Measurements from ENCODE around the gene TTC33. TPM values are rescaled to one million over a fixed set of nuclear protein-coding genes. Genes with fewer than 3 reads are reported as not detected.
"Not testable (repeated sequence)": the region's sequence is repeated elsewhere in the genome, so short reads cannot be mapped to it uniquely, and the experiment has no call there.

TTC33 gene
- total RNA-seq, 2 donors from 2014 or later, result 10.3 to 22.5 TPM

- ATAC-seq (ENCODE audit: insufficient number of reproducible peaks, low FRiP score, low read depth) (no peak), DNase-seq (ENCODE audit: low spot score) (no peak)
- Histone ChIP-seq H3K9me3 (no peaks in the 10 kb centered on the region), H3K4me3 (no peak overlapping the region), H3K4me1 (ENCODE audit: control insufficient read depth in 1 of 2, low read depth in 2 of 2) (no peaks in the 10 kb centered on the region), H3K27me3 (replicated peaks; ENCODE audit: insufficient read depth) (no peaks in the 10 kb centered on the region), H3K36me3 (no peaks in the 10 kb centered on the region), H3K27ac (no peak overlapping the region)
- TF ChIP-seq CTCF (IDR thresholded peaks at IDR 0.05), result no peak
Measured at GRCh38 chr5:40648150-40648549, 107.6 kb downstream of the TTC33 start.

GRCh38 chr5:40646266-40646665 is 109.5 kb downstream of the TTC33 start:
- ATAC-seq (ENCODE audit: insufficient number of reproducible peaks, low FRiP score, low read depth) (no peak), DNase-seq (ENCODE audit: low spot score) (no peak)
- no peaks in the 10 kb centered on the region for H3K36me3 ChIP-seq
- H3K27ac ChIP-seq, result no peak overlapping the region
- H3K4me1 ChIP-seq (ENCODE audit: control insufficient read depth in 1 of 2, low read depth in 2 of 2), result no peaks in the 10 kb centered on the region
- H3K4me3 ChIP-seq, result no peak overlapping the region
- no peaks in the 10 kb centered on the region for H3K9me3 ChIP-seq
- no peak for TF ChIP-seq CTCF (IDR thresholded peaks at IDR 0.05)
- H3K27me3 ChIP-seq (replicated peaks; ENCODE audit: insufficient read depth), result no peaks in the 10 kb centered on the region

- H3K27me3 ChIP-seq (replicated peaks; ENCODE audit: insufficient read depth); H3K36me3 ChIP-seq; H3K4me3 ChIP-seq; DNase-seq (ENCODE audit: low spot score); H3K9me3 ChIP-seq; H3K27ac ChIP-seq; H3K4me1 ChIP-seq (ENCODE audit: control insufficient read depth in 1 of 2, low read depth in 2 of 2); ATAC-seq (ENCODE audit: insufficient number of reproducible peaks, low FRiP score, low read depth): not testable (repeated sequence)
Measured at GRCh38 chr5:40639531-40639930, 116.2 kb downstream of the TTC33 start.

GRCh38 chr5:40634593-40634992 is 121.2 kb downstream of the TTC33 start:
- Histone ChIP-seq H3K27me3 (replicated peaks; ENCODE audit: insufficient read depth) (no peaks in the 10 kb centered on the region), H3K4me1 (ENCODE audit: control insufficient read depth in 1 of 2, low read depth in 2 of 2) (no peaks in the 10 kb centered on the region), H3K27ac (no peak overlapping the region), H3K9me3 (peaks cover 5% of the 10 kb centered on the region), H3K4me3 (no peak overlapping the region), H3K36me3 (no peaks in the 10 kb centered on the region)
- ATAC-seq (ENCODE audit: insufficient number of reproducible peaks, low FRiP score, low read depth) (no peak), DNase-seq (ENCODE audit: low spot score) (no peak)
- TF ChIP-seq CTCF (IDR thresholded peaks at IDR 0.05), result no peak

GRCh38 chr5:40634154-40634553 is 121.6 kb downstream of the TTC33 start:
- H3K9me3 ChIP-seq, result peaks cover 5% of the 10 kb centered on the region
- no peaks in the 10 kb centered on the region for H3K36me3 ChIP-seq
- TF ChIP-seq CTCF (IDR thresholded peaks at IDR 0.05), result no peak
- H3K4me3 ChIP-seq, result no peak overlapping the region
- ATAC-seq (ENCODE audit: insufficient number of reproducible peaks, low FRiP score, low read depth) (no peak), DNase-seq (ENCODE audit: low spot score) (no peak)
- no peak overlapping the region for H3K27ac ChIP-seq
- H3K27me3 ChIP-seq (replicated peaks; ENCODE audit: insufficient read depth), result no peaks in the 10 kb centered on the region
- no peaks in the 10 kb centered on the region for H3K4me1 ChIP-seq (ENCODE audit: control insufficient read depth in 1 of 2, low read depth in 2 of 2)

- no peak overlapping the region for H3K27ac ChIP-seq
- no peak for TF ChIP-seq CTCF (IDR thresholded peaks at IDR 0.05)
- no peak for ATAC-seq (ENCODE audit: insufficient number of reproducible peaks, low FRiP score, low read depth)
Measured at GRCh38 chr5:40631236-40631635, 124.5 kb downstream of the TTC33 start.

More at GRCh38 chr5:40631236-40631635, 124.5 kb downstream of the TTC33 start:
- DNase-seq (ENCODE audit: low spot score), result no peak
- Histone ChIP-seq H3K27me3 (replicated peaks; ENCODE audit: insufficient read depth) (no peaks in the 10 kb centered on the region), H3K9me3 (peaks cover 4% of the 10 kb centered on the region), H3K4me3 (no peak overlapping the region), H3K4me1 (ENCODE audit: control insufficient read depth in 1 of 2, low read depth in 2 of 2) (no peaks in the 10 kb centered on the region), H3K36me3 (no peaks in the 10 kb centered on the region)
